ENCODE results near the gene LPAR6.

The LPAR6 gene

GRCh38 chr13:48414501-48414900 is 1.6 kb upstream of the LPAR6 start:
- no peak for DNase-seq

GRCh38 chr13:48411841-48412531 is 927 bp downstream of the LPAR6 start:
- no peak for DNase-seq

- no peak for DNase-seq
Measured at GRCh38 chr13:48411147-48411794, 1.6 kb downstream of the LPAR6 start.

GRCh38 chr13:48410199-48410598 is 2.7 kb downstream of the LPAR6 start:
- no peak for DNase-seq

- no peak for DNase-seq
Measured at GRCh38 chr13:48405875-48406274, 7.0 kb downstream of the LPAR6 start.

GRCh38 chr13:48404952-48405351 is 8.0 kb downstream of the LPAR6 start:
- DNase-seq = no peak

GRCh38 chr13:48403913-48404312 is 9.0 kb downstream of the LPAR6 start:
- DNase-seq = no peak

- DNase-seq = no peak
Measured at GRCh38 chr13:48403151-48403631, 9.7 kb downstream of the LPAR6 start.

- no peak for DNase-seq
Measured at GRCh38 chr13:48402325-48402932, 10.5 kb downstream of the LPAR6 start.

GRCh38 chr13:48401480-48401879 is 11.4 kb downstream of the LPAR6 start:
- DNase-seq = no peak

- DNase-seq = no peak
Measured at GRCh38 chr13:48400850-48401291, 12.0 kb downstream of the LPAR6 start.

- no peak for DNase-seq
Measured at GRCh38 chr13:48400090-48400694, 12.7 kb downstream of the LPAR6 start.

GRCh38 chr13:48398450-48399095 is 14.3 kb downstream of the LPAR6 start:
- no peak for DNase-seq

- no peak for DNase-seq
Measured at GRCh38 chr13:48397744-48398143, 15.2 kb downstream of the LPAR6 start.

GRCh38 chr13:48393698-48394085 is 19.2 kb downstream of the LPAR6 start:
- DNase-seq = no peak

- no peak for DNase-seq
Measured at GRCh38 chr13:48393030-48393697, 19.7 kb downstream of the LPAR6 start.

GRCh38 chr13:48391257-48391656 is 21.7 kb downstream of the LPAR6 start:
- no peak for DNase-seq

- DNase-seq = no peak
Measured at GRCh38 chr13:48386816-48387215, 26.1 kb downstream of the LPAR6 start.

GRCh38 chr13:48383384-48383783 is 29.5 kb downstream of the LPAR6 start:
- DNase-seq = no peak

GRCh38 chr13:48380581-48380980 is 32.3 kb downstream of the LPAR6 start:
- DNase-seq = no peak

- no peak for DNase-seq
Measured at GRCh38 chr13:48377857-48378256, 35.1 kb downstream of the LPAR6 start.

- no peak for DNase-seq
Measured at GRCh38 chr13:48370815-48371214, 42.1 kb downstream of the LPAR6 start.

GRCh38 chr13:48369988-48370387 is 42.9 kb downstream of the LPAR6 start:
- DNase-seq = no peak
